Thoracic aorta endothelial cell (primary cell): ENCODE measurements around the gene CAV3. TPM values are rescaled to one million over a fixed set of nuclear protein-coding genes. Genes with fewer than 3 reads are reported as not detected.

ENCODE experiments used
- total RNA-seq: library from RNA; depleted of rRNA; stranded (reverse); fragments of >200 nt; gene quantifications from 2 replicates; pipeline ENCODE4 v1.2.3, GENCODE V29; 2012

Gene CAV3
- total RNA-seq = not detected in 2 replicates

GRCh38 chr3:8733332-8734094, at the start of gene CAV3:
TSS of gene CAV3 (plus strand) at chr3:8733802. CDS start at chr3:8733877, 75 bp downstream.

GRCh38 chr3:8769088-8769822, 35.7 kb downstream of the CAV3 start, which contains the start of gene OXTR:
TSS of gene OXTR (minus strand) at chr3:8769613. CDS start at chr3:8768187, 1,426 bp downstream.

Other genes starting within 250 kb of the CAV3 start
- 6.3 and 11.6 TPM in 2 replicates for gene LMCD1, start 232.0 kb upstream of the CAV3 start, total RNA-seq
- not detected in 2 replicates for gene SSUH2, start 89.0 kb upstream of the CAV3 start, total RNA-seq
- 0.13 and 0.14 TPM in 2 replicates for gene OXTR, start 35.8 kb downstream of the CAV3 start, total RNA-seq
- gene RAD18, start 229.7 kb downstream of the CAV3 start, total RNA-seq = 23.5 and 32.7 TPM in 2 replicates